SU-DHL-6 (cell line): Measurements from ENCODE around the gene STAU1.
"Not testable (repeated sequence)": the region's sequence is repeated elsewhere in the genome, so short reads cannot be mapped to it uniquely, and the experiment has no call there.

ENCODE experiments used
- H2AFZ ChIP-seq: fragments of 200-600 bp; sonication (generic); 2 replicates; pipeline ENCODE4 v1.6.1; 2014; ENCODE audit warnings: low read depth, mild to moderate bottlenecking, moderate library complexity, mixed read lengths, antibody characterized with exemption, low read length; ENCODE audit not compliant: severe bottlenecking
- H3F3A ChIP-seq: fragments of 200-600 bp; shearing (Covaris generic); 2 replicates; pipeline ENCODE4 v1.6.0; 2016; ENCODE audit warnings: antibody characterized with exemption, mild to moderate bottlenecking; ENCODE audit not compliant: insufficient read depth
- H3K27ac ChIP-seq: fragments of 200-600 bp; sonication (generic); 2 replicates; pipeline ENCODE4 v1.5.1; 2016; ENCODE audit warnings: low read depth, mild to moderate bottlenecking, low read length, moderate library complexity, mixed read lengths
- H3K27me3 ChIP-seq: fragments of 200-600 bp; sonication (generic), shearing (Covaris generic); 2 replicates; pipeline ENCODE4 v1.6.0; 2014; ENCODE audit warnings: mild to moderate bottlenecking, low read length
- H3K36me3 ChIP-seq: fragments of 200-600 bp; sonication (generic); 2 replicates; pipeline ENCODE4 v1.6.1; 2014; ENCODE audit warnings: mild to moderate bottlenecking, low read length, mixed read lengths
- H3K4me2 ChIP-seq: fragments of 300-600, 200-600 bp; shearing (Covaris generic), sonication (generic); 2 replicates; pipeline ENCODE4 v1.6.0; 2014; ENCODE audit warnings: low read length, low read depth, mild to moderate bottlenecking; ENCODE audit not compliant: poor library complexity, severe bottlenecking
- H3K4me3 ChIP-seq: fragments of 200-600 bp; sonication (generic); 2 replicates; pipeline ENCODE4 v1.5.1; 2014; ENCODE audit warnings: antibody characterized with exemption, low read length, mild to moderate bottlenecking, mixed read lengths; ENCODE audit not compliant: insufficient read depth, poor library complexity, severe bottlenecking
- H3K79me2 ChIP-seq: fragments of 200-600 bp; sonication (generic); 2 replicates; pipeline ENCODE4 v1.6.1; 2014; ENCODE audit warnings: mild to moderate bottlenecking, low read length, moderate library complexity; ENCODE audit not compliant: insufficient read depth
- H3K9ac ChIP-seq: fragments of 200-600 bp; sonication (generic); 2 replicates; pipeline ENCODE4 v1.7.0; 2014; ENCODE audit warnings: mild to moderate bottlenecking, low read length
- H3K9me2 ChIP-seq: fragments of 200-600 bp; sonication (generic); replicated peaks from 2 replicates; pipeline ENCODE4 v1.6.1; 2014; ENCODE audit warnings: low read length; ENCODE audit not compliant: insufficient read depth
- H3K9me3 ChIP-seq: fragments of 200-600 bp; sonication (generic); 2 replicates; pipeline ENCODE4 v1.6.1; 2014; ENCODE audit warnings: low read length, mixed read lengths; ENCODE audit not compliant: insufficient read depth
- H4K20me1 ChIP-seq: fragments of 200-600 bp; sonication (generic); 2 replicates; pipeline ENCODE4 v1.6.1; 2014; ENCODE audit warnings: low read depth, mild to moderate bottlenecking, antibody characterized with exemption, low read length, moderate library complexity, mixed read lengths
- CTCF ChIP-seq: fragments of 200-600 bp; sonication (generic); IDR thresholded peaks from one replicate; pipeline ENCODE4 v1.5.1; 2017; ENCODE audit warnings: antibody characterized with exemption, mild to moderate bottlenecking, low read length, moderate library complexity; ENCODE audit not compliant: insufficient read depth, poor library complexity, severe bottlenecking
- EZH2phosphoT487 ChIP-seq: fragments of 200-600 bp; sonication (generic), shearing (Covaris generic); conservative IDR thresholded peaks from 2 replicates; pipeline ENCODE4 v1.6.1; 2018; ENCODE audit warnings: mild to moderate bottlenecking, antibody characterized with exemption, low read length, moderate library complexity, mixed read lengths

The STAU1 gene

GRCh38 chr20:49138431-49138830 is 49.7 kb downstream of the STAU1 start:
- H3K79me2 ChIP-seq: peaks cover 15% of the 10 kb centered on the region; the same call in 1 of the 2 replicates

GRCh38 chr20:49136817-49137571 is 51.1 kb downstream of the STAU1 start:
- Histone ChIP-seq H3K4me3 (no peak overlapping the region), H3K9me2 (no peaks in the 10 kb centered on the region), H2AFZ (no peak overlapping the region), H3K27ac (no peak overlapping the region), H3F3A (no peaks in the 10 kb centered on the region), H3K4me2 (no peak overlapping the region), H3K9ac (no peak overlapping the region), H3K36me3 (0 out of 2 replicates have a peak, but pooled peaks cover 9% of the 10 kb centered on the region), H3K27me3 (no peaks in the 10 kb centered on the region), H3K9me3 (no peaks in the 10 kb centered on the region), H4K20me1 (no peaks in the 10 kb centered on the region), H3K79me2 (peaks cover 15% of the 10 kb centered on the region; the same call in 1 of the 2 replicates)
- TF ChIP-seq EZH2phosphoT487 (no peak), CTCF (no peak)

More at GRCh38 chr20:49138431-49138830, 49.7 kb downstream of the STAU1 start:
- H3K27me3 ChIP-seq: no peaks in the 10 kb centered on the region
- TF ChIP-seq CTCF: no peak
- no peaks in the 10 kb centered on the region for H4K20me1 ChIP-seq
- no peak overlapping the region for H3K27ac ChIP-seq
- H3K4me2 ChIP-seq: no peak overlapping the region
- no peak overlapping the region for H3K4me3 ChIP-seq
- H3K9me3 ChIP-seq: no peaks in the 10 kb centered on the region
- H3F3A ChIP-seq: no peaks in the 10 kb centered on the region
- H3K9ac ChIP-seq: no peak overlapping the region
- no peak overlapping the region for H2AFZ ChIP-seq
- no peaks in the 10 kb centered on the region for H3K9me2 ChIP-seq
- 0 out of 2 replicates have a peak, but pooled peaks cover 9% of the 10 kb centered on the region for H3K36me3 ChIP-seq

- H3K4me3 ChIP-seq, H3K4me2 ChIP-seq, H3K79me2 ChIP-seq: not testable (repeated sequence)
These were observed 53.3 kb downstream of the STAU1 start for GRCh38 chr20:49134797-49135196.

GRCh38 chr20:49133571-49133970 is 54.6 kb downstream of the STAU1 start:
- no peaks in the 10 kb centered on the region for H4K20me1 ChIP-seq
- H3K9ac ChIP-seq: no peak overlapping the region
- H3K4me3 ChIP-seq: no peak overlapping the region
- peaks cover 3% of the 10 kb centered on the region; the same call in 1 of the 2 replicates for H3K79me2 ChIP-seq
- H3K9me2 ChIP-seq: no peaks in the 10 kb centered on the region
- no peaks in the 10 kb centered on the region for H3K27me3 ChIP-seq
- no peak overlapping the region for H2AFZ ChIP-seq
- no peak overlapping the region for H3K4me2 ChIP-seq
- H3F3A ChIP-seq: no peaks in the 10 kb centered on the region
- H3K27ac ChIP-seq: no peak overlapping the region
- 0 out of 2 replicates have a peak, but pooled peaks cover 6% of the 10 kb centered on the region for H3K36me3 ChIP-seq
- TF ChIP-seq CTCF: no peak
- TF ChIP-seq EZH2phosphoT487: no peak
- H3K9me3 ChIP-seq: no peaks in the 10 kb centered on the region

More at GRCh38 chr20:49134797-49135196, 53.3 kb downstream of the STAU1 start:
- not testable (repeated sequence) for H3K36me3 ChIP-seq, H3K9me3 ChIP-seq, H3K9me2 ChIP-seq, H2AFZ ChIP-seq, H3K9ac ChIP-seq, H4K20me1 ChIP-seq, H3K27me3 ChIP-seq, H3F3A ChIP-seq, H3K27ac ChIP-seq
